GM21619 (cell line): ENCODE results near the gene NEU1.
"Not testable (repeated sequence)": the region's sequence is repeated elsewhere in the genome, so short reads cannot be mapped to it uniquely, and the experiment has no call there.

ENCODE experiments used
- ATAC-seq: cut with Tn5 transposase; IDR thresholded peaks from one replicate; pipeline ENCODE4 v1.9.1; 2021; ENCODE audit not compliant: unreplicated experiment

Gene NEU1

GRCh38 chr6:31862344-31863235, at the start of gene NEU1:
Gene NEU1, minus strand, starts transcription at chr6:31862821. Its CDS starts 45 bp downstream, at chr6:31862776.
- peak; percentile 89 for ATAC-seq

GRCh38 chr6:31911826-31912585, 49.4 kb upstream of the NEU1 start:
- ATAC-seq, result no peak

GRCh38 chr6:31909298-31909697, 46.7 kb upstream of the NEU1 start:
- not testable (repeated sequence) for ATAC-seq

GRCh38 chr6:31908791-31909190, 46.2 kb upstream of the NEU1 start:
- peak; percentile 83 for ATAC-seq

- not testable (repeated sequence) for ATAC-seq
Observed at GRCh38 chr6:31908255-31908654, 45.6 kb upstream of the NEU1 start.

GRCh38 chr6:31907158-31907813, 44.7 kb upstream of the NEU1 start:
- ATAC-seq, result no peak

- not testable (repeated sequence) for ATAC-seq
Observed at GRCh38 chr6:31906727-31907126, 44.1 kb upstream of the NEU1 start.

GRCh38 chr6:31906122-31906521, 43.5 kb upstream of the NEU1 start:
- ATAC-seq, result no peak

- ATAC-seq, result no peak
Observed at GRCh38 chr6:31905041-31905440, 42.4 kb upstream of the NEU1 start.

GRCh38 chr6:31903957-31904356, 41.3 kb upstream of the NEU1 start:
- no peak for ATAC-seq

GRCh38 chr6:31901953-31902643, 39.5 kb upstream of the NEU1 start, which contains the start of gene ZBTB12:
Gene ZBTB12, minus strand, starts transcription at chr6:31902086. Its CDS starts 781 bp downstream, at chr6:31901305.
- ATAC-seq, result no peak

- ATAC-seq, result no peak
Observed at GRCh38 chr6:31901415-31901952, 38.9 kb upstream of the NEU1 start.

GRCh38 chr6:31900917-31901414, 38.3 kb upstream of the NEU1 start:
- ATAC-seq, result no peak

- no peak for ATAC-seq
Observed at GRCh38 chr6:31899882-31900722, 37.5 kb upstream of the NEU1 start.

GRCh38 chr6:31899215-31899614, 36.6 kb upstream of the NEU1 start:
- no peak for ATAC-seq

- no peak for ATAC-seq
Observed at GRCh38 chr6:31898383-31899011, 35.9 kb upstream of the NEU1 start.

- ATAC-seq, result peak; percentile 64
Observed at GRCh38 chr6:31897612-31898382, 35.2 kb upstream of the NEU1 start, which contains the start of gene EHMT2. Gene EHMT2, minus strand, starts transcription at chr6:31897698. Its CDS starts 21 bp downstream, at chr6:31897677.
